Activated CD8-positive, alpha-beta memory T cell treated with anti-CD3 and anti-CD28 coated beads for 4 hours (primary cell): ENCODE measurements around the gene FOXP1.

Source experiments
- DNase-seq, 2 donors: peaks; one replicate each; pipeline ENCODE4 v3.0.0-alpha.2; 2020; ENCODE audit warnings: low read depth in 2 of 2

FOXP1 gene

GRCh38 chr3:71586810-71587242, 3.3 kb upstream of the FOXP1 start:
- no peak for DNase-seq

DNA sequence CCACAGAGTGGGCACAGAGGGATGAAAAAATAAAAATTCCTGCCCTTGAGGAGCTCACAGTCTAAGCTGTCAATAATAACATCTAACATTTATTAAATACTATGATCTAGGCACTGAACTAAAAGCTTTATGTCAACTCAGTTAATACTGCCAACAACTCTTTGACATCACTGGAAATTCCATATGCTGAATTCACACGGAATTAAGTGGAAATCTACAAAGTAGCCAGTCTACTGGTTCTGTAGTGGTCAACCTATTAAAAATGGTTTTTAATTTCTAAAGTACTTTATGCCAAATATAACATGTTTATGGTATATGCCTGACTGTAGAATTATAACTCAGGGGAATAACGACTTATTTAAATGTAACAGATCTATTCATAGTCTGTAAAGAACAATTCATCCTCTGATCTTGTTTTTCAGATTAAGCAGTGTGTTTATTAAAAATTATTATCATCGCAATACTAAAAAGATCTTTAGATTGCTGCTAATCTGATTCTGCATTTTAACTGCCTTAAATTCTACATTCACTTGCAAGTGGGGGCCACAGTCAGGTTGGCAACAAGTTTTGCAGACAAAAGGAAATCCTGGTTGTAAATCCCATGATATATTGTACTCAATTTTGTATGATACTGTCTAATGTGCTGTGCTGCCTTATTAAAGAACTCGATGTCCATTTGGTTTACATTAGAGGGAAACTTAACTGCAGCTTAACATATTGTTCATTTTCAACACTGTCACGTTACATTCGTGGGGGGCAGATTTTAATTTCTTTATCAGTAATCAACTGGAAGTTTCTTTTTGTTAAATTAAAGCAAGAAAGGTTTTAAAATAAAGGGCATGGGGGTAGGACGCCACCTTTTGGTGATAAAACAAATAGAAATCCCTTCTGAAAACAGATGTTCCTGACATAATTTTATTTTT, 2.6 kb upstream of the FOXP1 start:
- DNase-seq = no peak

GRCh38 chr3:71585131-71585530, 1.6 kb upstream of the FOXP1 start:
- no peak for DNase-seq

DNA sequence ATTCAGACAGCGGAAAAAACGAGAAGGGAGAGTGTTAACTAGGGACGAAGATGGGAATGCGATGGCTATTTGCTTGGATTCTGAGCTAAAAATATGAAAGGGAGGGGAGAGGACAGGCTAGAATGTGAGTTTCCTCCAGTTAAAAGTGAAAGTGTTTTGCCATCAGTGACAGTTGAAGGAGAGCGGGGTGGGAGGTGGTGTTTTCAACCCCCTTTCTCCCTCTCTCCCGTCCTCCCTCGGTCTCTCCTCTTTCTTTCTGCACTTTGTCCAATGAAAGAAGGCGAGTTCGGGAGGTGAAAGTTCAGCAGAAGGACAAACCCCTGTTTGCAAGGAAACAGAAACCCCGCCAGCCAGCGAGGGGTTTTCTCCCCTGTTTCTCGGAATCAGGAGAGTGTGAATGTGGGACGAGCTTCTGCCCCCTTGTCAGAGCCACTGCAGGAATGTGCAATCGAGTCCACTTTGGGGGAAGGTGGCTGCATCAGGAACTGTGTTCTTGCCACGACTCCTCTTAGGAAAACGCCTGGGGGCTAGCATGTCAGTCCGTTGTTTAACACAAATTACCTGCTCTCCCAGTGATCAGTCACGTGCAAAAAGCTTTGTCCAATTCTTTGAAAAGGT, 975 bp upstream of the FOXP1 start:
- peak in 1 of 2 donors; percentile 33 for DNase-seq

DNA sequence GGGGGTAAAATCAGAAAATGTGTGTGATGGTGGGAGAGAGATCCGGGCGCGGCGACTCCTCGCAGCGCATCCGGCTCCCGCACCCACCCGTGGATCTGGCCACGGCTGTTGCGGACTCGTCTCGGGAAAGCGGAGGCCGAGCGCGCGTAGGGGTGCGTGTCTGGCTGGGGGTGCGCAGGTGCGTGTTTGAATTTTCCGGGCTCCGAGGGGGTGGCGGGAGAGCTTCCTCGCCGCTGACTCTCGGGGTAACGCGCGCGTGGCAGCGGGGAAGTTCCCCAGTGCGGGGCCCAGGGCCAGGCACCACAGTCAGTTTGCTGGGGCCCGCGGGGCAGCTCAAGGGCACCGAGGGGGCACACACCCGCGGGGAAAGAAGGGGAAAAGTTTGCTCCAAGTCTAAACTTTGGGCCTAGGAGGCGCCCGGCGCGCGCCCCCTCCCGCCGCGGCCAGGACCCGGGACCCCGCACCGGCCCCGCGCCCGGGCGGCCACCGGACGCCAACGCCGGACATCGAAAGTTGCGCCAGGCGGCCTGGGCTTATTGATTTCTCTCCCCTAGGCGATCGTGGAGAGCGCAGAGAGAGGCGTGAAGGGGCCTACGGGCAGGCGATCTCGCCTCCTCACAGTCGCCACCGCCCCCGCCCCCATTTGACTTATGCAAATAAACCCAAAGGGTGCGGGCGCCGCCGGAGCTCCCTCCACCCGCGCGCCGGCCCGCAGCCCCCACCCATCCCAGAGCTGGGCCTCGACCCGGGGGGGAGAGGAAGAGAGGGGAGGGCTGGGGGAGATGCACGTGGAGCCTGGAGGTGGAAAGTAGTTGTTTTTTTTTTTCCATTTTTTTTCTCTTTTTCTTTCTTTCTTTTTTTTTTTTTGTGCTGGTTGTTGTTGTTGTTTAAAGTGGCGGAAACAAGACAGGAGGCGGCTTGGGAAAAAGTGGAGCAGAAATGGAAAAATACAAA, 639 bp downstream of the FOXP1 start:
- DNase-seq = peak; percentile 46 to 61

- no peak for DNase-seq
Observed at GRCh38 chr3:71582036-71582611, 1.4 kb downstream of the FOXP1 start.

DNA sequence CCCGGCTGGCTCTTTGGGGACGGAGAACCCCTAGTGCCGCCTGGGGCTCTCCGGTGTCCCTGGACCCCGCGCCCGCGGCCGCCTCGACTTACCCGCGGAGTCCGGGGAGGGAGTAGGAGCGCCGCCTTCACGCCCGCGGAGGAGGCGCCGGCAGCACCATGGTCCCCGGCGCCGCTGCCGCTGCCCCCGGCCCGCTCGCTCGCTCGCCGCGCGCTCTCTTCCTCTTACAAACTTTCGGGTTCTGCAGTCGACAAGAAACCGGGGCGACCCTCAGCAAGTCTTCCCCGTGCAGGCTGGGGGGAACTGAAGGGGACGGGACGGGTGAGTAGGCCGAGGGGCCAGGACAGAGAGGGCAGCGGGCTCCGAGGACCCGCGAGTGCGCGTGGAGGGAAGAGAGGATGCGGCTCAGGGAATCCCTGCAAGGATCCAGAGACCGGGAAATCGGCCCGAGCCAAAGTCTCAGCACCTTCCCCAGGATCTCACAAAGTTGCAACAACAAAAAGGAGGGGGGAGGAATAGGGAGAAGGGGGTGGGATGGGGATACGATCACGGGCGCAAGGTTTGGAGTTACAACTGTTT, 2.0 kb downstream of the FOXP1 start:
- no peak for DNase-seq

GRCh38 chr3:71580636-71581456, 2.7 kb downstream of the FOXP1 start:
- no peak for DNase-seq

DNA sequence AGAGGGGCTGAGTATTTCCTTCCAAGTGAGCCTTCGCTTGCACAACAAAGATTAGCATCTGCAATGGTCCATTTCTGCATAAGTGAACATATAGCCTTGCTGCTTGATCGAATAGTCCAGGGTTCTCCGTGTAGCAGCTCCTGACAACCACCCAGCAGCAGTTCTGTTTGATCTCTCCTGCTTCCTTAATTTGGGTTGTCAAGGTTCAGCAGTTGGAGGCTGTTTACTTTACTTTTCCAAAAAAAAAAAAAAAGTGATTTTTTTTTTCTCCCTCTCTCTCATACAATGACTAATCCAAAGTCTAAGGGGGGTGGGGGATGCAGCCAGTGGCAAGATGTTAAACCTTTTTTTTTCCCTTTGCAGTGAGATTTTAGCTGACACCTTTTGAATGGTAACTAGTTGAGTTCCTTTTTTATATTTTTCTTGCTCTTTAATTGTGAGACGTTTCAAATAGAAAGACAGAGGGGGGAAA, 3.6 kb downstream of the FOXP1 start:
- DNase-seq = no peak

- no peak for DNase-seq
Observed at GRCh38 chr3:71579326-71579934, 4.1 kb downstream of the FOXP1 start.

- DNase-seq = no peak
Observed at GRCh38 chr3:71578054-71578751, 5.3 kb downstream of the FOXP1 start.

DNA sequence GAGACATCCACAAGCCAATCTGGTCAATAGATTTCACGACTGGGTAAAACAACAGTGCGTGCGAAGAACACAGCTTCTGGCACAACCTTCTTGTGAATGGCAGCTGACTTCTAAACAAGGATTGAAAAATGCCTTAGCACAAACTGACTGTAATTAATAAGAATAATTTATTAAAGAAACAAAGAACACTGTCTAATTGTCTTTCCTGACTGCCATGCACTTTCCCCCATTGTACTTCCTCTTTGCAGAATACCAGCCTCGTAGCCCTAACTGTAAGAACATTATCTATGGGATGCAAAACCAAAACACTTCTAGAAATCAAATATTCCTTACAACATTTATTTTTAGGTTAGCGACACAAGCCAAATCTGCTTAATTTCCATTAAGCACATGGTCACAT, 6.5 kb downstream of the FOXP1 start:
- DNase-seq = no peak

DNA sequence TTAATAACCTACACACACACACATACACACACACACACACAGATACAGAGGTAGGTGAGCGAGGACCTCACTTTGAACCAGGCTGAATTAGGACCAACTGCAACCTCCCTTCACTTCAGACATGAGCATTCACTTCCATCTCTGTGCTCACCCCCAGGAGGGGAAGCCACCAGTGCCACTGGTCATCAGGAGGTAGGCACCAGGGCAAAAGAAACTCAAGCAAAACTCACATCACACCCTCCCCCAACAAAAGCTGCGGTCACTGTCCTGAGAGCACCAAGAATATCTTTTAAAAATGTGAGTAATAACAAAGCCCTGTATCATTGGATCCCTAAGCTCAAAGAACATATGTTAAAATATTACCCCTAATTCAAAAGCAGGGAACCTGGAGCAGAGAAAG, 8.1 kb downstream of the FOXP1 start:
- no peak for DNase-seq

DNA sequence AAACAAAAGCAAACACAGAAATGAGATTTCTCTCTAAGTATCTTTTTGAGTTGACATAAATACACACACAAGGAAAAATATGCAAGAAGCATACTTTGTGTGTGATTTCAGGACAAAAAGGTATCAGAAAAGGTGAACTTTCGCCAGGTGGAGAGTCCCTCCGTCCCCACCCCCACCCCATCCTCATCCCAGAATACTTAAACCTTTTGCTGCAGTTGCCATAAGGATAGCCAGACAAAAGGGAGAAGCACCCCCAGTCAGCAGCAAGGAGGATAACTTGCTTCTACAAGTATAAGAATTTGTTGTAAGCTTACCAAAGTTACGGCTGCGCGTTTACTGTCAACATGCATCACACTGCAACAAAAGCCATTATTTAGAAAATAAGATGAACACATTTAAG, 10.3 kb downstream of the FOXP1 start:
- no peak for DNase-seq

DNA sequence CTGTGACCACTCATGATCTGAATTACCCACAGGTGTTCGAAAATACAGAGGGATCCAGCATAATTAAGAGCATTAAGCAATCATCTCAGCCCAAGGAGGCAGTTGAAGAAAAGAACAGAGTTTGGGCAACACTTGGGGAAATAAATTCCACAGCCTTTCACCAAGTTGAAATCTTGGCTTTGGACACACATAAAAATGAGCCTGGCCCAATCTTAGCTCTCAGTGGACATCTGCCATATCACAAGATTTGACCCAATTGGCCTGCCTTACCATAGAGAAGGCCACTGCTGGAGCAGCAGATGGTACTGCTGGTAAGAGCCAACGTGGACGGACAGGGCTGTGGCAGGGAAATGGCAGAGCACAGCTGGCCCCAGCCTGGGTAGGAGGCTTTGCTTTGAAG, 13.0 kb downstream of the FOXP1 start:
- no peak for DNase-seq

DNA sequence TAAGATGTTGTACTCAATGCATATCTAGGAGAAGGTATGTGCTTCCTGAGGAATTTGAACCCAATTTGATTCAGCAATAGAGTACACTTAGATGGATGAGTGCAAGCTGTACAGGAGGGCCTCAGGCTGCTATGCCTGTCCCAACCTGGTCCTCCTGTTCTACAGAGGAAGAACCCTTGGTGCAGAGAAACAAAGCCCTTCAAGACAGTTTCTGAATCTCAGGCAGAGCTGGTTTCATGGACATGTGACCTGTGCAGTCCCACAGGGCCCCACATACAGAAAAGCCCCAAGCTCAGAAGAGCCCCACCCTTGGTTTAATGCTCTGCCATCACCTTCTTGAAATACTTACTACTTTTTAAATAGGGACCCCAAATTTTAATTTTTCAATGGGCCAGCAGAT, 15.3 kb downstream of the FOXP1 start:
- no peak for DNase-seq

DNA sequence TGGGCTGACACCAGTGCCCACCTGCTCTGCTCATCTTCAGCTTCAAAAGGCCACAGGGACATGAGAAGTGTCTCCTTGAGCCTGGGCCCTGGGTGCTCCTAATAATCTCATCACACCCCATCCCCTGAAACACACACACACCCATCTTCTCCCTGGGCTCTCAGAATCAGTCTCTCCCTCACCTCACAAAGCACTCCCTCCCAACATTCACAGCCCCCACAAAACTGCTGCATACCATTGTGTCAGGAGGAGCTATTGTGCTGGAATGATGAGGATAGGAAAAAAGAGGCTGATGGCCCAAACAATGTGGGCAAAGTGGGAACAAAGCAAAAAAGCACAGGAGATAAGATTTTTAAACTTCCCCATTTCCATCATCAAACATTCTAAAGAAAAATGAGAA, 16.8 kb downstream of the FOXP1 start:
- no peak for DNase-seq

GRCh38 chr3:71565976-71566375, 17.6 kb downstream of the FOXP1 start:
- DNase-seq = no peak

GRCh38 chr3:71565316-71565715, 18.2 kb downstream of the FOXP1 start:
- no peak for DNase-seq
